GM18909 (cell line): ENCODE data around the gene ADAMTS15.

Experiments
- ATAC-seq: cut with Tn5 transposase; IDR thresholded peaks from one replicate; pipeline ENCODE4 v1.9.1; 2021; ENCODE audit warnings: mild to moderate bottlenecking; ENCODE audit not compliant: unreplicated experiment, poor library complexity

ADAMTS15 gene

GRCh38 chr11:130508913-130509312 lies 60.5 kb downstream of the ADAMTS15 start:
- ATAC-seq: no peak

GRCh38 chr11:130509942-130510341 lies 61.5 kb downstream of the ADAMTS15 start:
- ATAC-seq: no peak

DNA sequence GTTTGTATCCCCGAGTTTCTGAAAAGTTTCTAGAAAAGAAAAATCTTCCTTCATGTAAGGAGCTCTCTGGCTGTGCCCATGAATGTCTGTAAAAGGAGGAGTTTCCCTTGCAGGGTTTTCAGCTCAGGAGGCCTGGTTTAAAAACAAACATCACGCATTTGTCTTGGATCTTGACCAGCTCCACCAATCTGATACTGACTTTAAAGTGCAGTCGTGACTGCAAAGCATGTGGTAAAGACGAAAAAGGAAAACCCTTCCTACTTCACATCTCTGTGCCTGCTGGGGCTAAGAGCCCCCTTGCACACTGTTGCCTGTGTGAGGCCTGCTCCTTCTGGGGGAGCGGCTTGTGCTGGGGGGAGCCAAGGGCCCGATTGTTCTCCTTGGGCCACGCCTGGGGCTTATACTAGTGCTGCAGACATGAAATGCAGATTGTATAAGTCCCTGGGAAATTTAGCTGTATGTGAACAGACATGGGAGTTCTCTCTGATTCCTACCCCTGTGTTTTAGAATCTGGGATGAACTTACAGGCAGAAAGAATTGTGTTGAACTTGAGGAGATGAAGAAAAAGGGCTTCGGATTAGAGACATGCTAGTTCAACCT lies 62.1 kb downstream of the ADAMTS15 start:
- no peak for ATAC-seq

DNA sequence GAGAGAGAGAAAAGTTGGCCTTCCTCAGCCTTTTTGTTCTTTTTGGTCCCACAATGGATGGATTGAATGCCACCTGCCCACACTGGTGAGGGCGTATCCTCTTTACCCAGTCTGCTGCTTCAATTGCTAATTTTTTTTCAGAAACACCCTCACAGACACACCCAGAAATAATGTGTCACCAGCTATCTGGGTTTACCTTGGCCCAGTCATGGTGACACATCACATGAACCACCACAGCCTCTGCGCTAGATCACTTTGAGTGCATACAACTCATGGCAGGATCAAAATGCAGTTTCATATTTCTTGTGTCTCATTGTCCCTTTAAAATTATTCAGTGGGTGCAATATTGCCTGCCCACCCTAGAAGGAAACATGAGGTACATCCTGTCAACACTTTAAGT lies 63.3 kb downstream of the ADAMTS15 start:
- no peak for ATAC-seq

GRCh38 chr11:130512662-130513061 lies 64.2 kb downstream of the ADAMTS15 start:
- no peak for ATAC-seq

GRCh38 chr11:130513132-130513531 lies 64.7 kb downstream of the ADAMTS15 start:
- ATAC-seq: no peak

DNA sequence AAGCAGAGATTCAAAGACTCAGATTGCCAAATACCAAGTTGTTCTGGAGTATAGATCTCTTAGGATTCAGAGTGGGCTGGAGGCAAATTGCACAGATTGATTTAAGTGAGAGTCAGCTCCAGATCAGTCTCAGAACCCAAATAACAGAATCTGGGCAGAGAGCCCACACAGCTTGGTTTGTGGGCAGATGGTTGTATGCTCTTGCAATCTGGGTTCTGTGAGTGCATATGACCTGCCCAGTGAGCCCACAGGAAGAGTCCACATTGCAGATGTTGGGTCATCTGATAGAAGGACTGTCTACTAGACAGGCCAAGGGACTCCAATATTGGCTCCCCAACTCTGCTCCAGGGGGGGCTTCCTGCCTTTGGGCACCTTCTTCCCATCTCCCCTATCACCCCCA lies 65.9 kb downstream of the ADAMTS15 start:
- ATAC-seq: no peak

- ATAC-seq: no peak
These were observed 66.4 kb downstream of the ADAMTS15 start for GRCh38 chr11:130514851-130515250.

GRCh38 chr11:130515829-130516553 lies 67.5 kb downstream of the ADAMTS15 start:
- ATAC-seq: no peak

DNA sequence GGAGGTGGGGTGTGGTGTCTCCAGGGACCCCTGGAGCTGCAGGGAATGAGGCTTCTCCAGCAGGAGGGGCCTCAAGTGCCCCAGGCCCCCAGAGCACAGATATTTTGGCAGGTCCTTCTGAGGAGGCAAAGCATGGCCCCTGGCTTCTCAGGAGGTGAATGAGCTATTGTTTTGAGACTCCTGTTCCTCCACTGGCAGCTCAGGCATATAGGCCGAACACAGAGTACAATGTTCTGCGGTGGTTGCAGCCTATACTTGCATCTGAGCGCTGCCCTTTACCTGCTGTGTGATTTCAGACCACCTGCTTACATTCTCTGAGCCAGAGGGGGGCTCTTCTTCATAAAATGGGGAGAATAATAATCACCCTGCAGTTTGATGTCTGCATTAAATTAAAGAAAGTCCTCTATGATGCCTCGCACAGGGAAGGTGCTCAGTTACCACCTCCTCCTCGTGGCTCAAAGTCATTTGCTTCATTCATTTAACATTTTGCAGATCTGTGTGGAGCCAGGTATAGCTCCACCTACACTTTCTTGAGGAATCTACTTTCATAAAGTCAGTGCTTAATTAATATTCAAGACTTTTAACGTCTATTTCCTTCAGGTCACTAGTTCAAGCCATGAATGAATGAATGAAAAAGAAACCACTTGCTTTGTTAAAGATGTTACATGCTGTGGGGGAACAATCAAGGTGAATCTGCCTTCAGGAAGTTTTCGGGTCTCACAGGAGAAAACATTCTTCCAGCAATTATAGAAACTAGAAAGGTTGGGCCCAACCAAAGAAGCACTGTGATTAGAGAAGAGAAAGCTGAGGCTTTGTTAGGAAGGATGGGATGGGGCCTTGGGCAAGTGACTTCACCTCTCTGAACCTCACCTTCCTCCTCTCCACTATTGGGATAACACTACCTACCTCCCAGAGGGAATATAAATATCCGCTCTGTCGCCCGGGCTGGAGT lies 68.4 kb downstream of the ADAMTS15 start:
- no peak for ATAC-seq

DNA sequence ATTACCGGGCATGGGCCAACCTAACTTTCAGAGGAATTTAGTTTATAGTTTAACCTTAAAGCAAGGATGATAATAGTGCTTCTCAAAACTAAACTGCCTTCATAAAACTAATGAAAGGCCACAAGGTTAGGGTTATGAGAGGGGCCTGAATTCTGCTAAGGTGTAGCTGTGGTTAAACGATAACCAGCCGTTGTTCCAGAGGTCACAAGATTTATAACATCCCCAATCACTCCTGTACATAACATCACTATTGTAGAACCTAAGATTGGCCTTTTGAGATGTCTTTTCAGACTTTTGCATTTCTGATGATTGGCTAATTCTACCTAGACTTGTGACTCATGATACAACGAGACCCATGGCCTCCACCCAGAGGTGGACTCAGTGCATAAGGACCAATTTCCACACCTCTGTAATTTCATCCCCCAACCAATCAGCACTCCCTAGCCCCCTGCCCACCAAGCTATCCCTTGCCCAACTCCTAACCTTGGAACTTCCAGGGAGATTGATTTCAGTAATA lies 69.8 kb downstream of the ADAMTS15 start:
- no peak for ATAC-seq

GRCh38 chr11:130519128-130519932 lies 70.9 kb downstream of the ADAMTS15 start:
- no peak for ATAC-seq

DNA sequence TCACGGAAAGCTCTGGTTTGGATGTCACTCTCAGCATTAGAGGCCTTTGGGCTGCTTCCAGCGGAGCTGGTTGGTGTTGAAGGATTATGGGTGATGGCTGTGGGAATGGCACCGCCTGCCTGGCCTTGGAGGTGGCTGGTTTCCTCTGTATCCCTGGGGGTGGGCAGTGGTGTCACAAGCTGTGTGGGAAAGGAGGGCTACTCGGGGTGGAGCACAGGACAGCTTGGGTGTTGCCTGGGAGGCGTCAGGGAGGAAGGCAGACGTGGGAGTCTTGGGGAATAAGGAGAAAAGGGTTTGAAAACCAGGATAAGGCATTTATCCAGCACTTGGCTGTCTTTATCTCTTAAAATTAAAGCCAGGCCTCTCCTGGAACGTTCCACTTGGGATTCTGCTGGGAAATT lies 71.8 kb downstream of the ADAMTS15 start:
- no peak for ATAC-seq

DNA sequence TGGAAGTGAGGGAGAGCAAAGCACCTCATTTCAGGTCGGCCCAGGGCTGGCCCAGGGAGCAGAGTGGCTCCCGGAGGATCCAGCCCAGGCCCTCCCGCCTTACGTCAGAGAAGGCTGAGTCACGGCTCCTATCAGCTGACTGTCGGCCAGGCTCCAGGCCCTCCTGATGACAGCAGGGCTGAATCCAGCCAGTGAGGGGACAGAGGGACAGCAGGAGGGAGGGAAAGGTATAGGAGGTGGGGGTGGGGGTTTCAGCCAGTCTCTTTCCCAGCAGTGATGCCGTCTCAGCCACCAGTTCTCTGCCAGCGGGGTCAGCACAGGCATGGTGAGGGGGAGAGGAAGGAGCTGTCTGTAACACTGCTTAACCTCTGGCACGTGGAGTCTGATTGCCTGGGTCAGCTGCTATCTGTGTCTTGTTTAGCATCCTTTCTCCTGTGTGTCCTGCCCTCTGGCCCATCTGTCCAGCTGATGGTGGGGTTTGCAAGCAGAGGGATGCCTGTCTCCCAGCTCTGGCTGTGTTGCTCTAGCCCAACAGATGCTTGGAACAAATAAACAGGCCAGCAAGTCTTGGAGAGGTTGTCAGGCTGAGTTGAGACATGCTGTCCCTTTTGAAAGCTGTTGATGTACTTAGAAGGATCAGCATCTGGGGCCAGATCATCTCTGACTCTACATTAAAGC lies 74.0 kb downstream of the ADAMTS15 start:
- no peak for ATAC-seq

- no peak for ATAC-seq
These were observed 74.7 kb downstream of the ADAMTS15 start for GRCh38 chr11:130523166-130523565.

- ATAC-seq: no peak
These were observed 75.2 kb downstream of the ADAMTS15 start for GRCh38 chr11:130523609-130524008.

- no peak for ATAC-seq
These were observed 75.8 kb downstream of the ADAMTS15 start for GRCh38 chr11:130524132-130524790.

GRCh38 chr11:130525307-130525706 lies 76.9 kb downstream of the ADAMTS15 start:
- no peak for ATAC-seq
